Smooth muscle cell (in vitro differentiated cells): ENCODE measurements around the gene PLAC1. TPM values are rescaled to one million over a fixed set of nuclear protein-coding genes. Genes with fewer than 3 reads are reported as not detected.

Experiments used
- DNase-seq: peaks from one replicate; lab custom pipeline; 2025; ENCODE audit not compliant: unreplicated experiment; lab: John Stamatoyannopoulos, UW
- H2AFZ ChIP-seq: fragments of 200-600 bp; sonication (generic); 2 replicates; pipeline ENCODE4 v1.6.0; 2016; ENCODE audit warnings: antibody characterized with exemption, low read depth, mild to moderate bottlenecking
- H3F3A ChIP-seq: fragments of 200-600 bp; sonication (generic); 2 replicates; pipeline ENCODE4 v1.6.0; 2017; ENCODE audit warnings: antibody characterized with exemption, low read depth
- H3K27ac ChIP-seq: fragments of 200-600 bp; sonication (generic); 2 replicates; pipeline ENCODE4 v1.5.1; 2016; ENCODE audit warnings: low read depth, mild to moderate bottlenecking
- H3K27me3 ChIP-seq: fragments of 200-600 bp; sonication (generic); 2 replicates; pipeline ENCODE4 v1.6.1; 2016; ENCODE audit warnings: low read depth, mild to moderate bottlenecking
- H3K36me3 ChIP-seq: fragments of 200-600 bp; sonication (generic); 2 replicates; pipeline ENCODE4 v1.5.1; 2016; ENCODE audit warnings: low read depth
- H3K4me1 ChIP-seq: fragments of 200-600 bp; sonication (generic); 2 replicates; pipeline ENCODE4 v1.5.1; 2016; ENCODE audit warnings: low read depth
- H3K4me2 ChIP-seq: fragments of 200-600 bp; sonication (generic); 2 replicates; pipeline ENCODE4 v1.6.0; 2016; ENCODE audit warnings: mild to moderate bottlenecking
- H3K4me3 ChIP-seq: fragments of 200-600 bp; sonication (generic); 2 replicates; pipeline ENCODE4 v1.5.1; 2016; ENCODE audit warnings: mild to moderate bottlenecking
- H3K79me2 ChIP-seq: fragments of 200-600 bp; sonication (generic); 2 replicates; pipeline ENCODE4 v1.6.0; 2016; ENCODE audit warnings: low read depth, mild to moderate bottlenecking
- H3K9ac ChIP-seq: fragments of 200-600 bp; sonication (generic); 2 replicates; pipeline ENCODE4 v1.6.0; 2016; ENCODE audit warnings: low read depth
- H3K9me3 ChIP-seq: fragments of 200-600 bp; sonication (generic); replicated peaks from 2 replicates; pipeline ENCODE4 v1.5.1; 2016; ENCODE audit warnings: low read depth
- H4K20me1 ChIP-seq: fragments of 200-600 bp; sonication (generic); 2 replicates; pipeline ENCODE4 v1.6.0; 2016; ENCODE audit warnings: low read depth
- WGBS: methylation state at CpG from one replicate; pipeline ENCODE4 v1.1.7; 2016; ENCODE audit warnings: low lambda C conversion rate; 5-methylcytosine and 5-hydroxymethylcytosine counted together
- polyA plus RNA-seq: library from polyadenylated mRNA; unstranded; fragments of >200 nt; fragmentation: Nextera tagmentation; extraction: Ambion mirVana; gene quantifications from 2 replicates; pipeline ENCODE4 v1.2.1, GENCODE V29; 2016
- total RNA-seq: library from RNA; depleted of rRNA; stranded (reverse); fragments of >200 nt; gene quantifications from 2 replicates; pipeline ENCODE4 v1.2.3, GENCODE V29; 2014
- TF ChIP-seq, protein P1 (sequence below): fragments of 200-600 bp; sonication (generic); IDR thresholded peaks from 2 replicates; pipeline ENCODE4 v1.5.1; 2017; ENCODE audit warnings: borderline replicate concordance, mild to moderate bottlenecking, antibody characterized with exemption; ENCODE audit not compliant: insufficient read depth, poor library complexity, severe bottlenecking

The PLAC1 gene
- total and polyA plus RNA-seq, 2 experiments from 2014 or later: 0.31 to 1.1 TPM

DNA sequence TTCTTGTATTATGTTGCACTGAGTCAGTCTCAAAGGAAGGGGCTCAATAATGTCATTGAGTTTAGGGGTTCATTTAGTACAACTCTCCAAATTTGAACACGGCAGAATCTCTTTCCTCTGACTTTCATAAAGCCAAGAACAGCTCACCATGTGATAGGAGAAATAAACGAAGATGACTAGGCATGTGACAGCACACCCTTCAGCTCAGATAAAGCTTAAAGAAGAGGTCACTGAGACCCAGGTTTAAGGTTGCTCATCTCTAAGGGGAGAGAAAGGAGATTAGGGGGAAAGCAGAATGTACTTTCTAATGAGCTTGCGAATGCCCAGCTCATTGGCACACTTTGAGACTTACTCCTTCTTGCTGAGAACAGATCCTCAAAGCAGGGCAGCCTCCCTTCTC, 89.0 kb downstream of the PLAC1 start:
- Histone ChIP-seq H3K79me2 (no peaks in the 10 kb centered on the region), H3K4me2 (no peak overlapping the region), H3K9me3 (no peaks in the 10 kb centered on the region), H3K36me3 (no peaks in the 10 kb centered on the region), H4K20me1 (no peaks in the 10 kb centered on the region), H3F3A (no peaks in the 10 kb centered on the region), H3K4me3 (no peak overlapping the region), H3K27me3 (no peaks in the 10 kb centered on the region), H3K9ac (no peak overlapping the region), H3K27ac (no peak overlapping the region), H2AFZ (no peak overlapping the region), H3K4me1 (peaks cover 7% of the 10 kb centered on the region)
- TF ChIP-seq, protein P1, sequence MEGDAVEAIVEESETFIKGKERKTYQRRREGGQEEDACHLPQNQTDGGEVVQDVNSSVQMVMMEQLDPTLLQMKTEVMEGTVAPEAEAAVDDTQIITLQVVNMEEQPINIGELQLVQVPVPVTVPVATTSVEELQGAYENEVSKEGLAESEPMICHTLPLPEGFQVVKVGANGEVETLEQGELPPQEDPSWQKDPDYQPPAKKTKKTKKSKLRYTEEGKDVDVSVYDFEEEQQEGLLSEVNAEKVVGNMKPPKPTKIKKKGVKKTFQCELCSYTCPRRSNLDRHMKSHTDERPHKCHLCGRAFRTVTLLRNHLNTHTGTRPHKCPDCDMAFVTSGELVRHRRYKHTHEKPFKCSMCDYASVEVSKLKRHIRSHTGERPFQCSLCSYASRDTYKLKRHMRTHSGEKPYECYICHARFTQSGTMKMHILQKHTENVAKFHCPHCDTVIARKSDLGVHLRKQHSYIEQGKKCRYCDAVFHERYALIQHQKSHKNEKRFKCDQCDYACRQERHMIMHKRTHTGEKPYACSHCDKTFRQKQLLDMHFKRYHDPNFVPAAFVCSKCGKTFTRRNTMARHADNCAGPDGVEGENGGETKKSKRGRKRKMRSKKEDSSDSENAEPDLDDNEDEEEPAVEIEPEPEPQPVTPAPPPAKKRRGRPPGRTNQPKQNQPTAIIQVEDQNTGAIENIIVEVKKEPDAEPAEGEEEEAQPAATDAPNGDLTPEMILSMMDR: no peak
- DNase-seq: no peak
- 64% methylated on average over 3 of the region's 3 CpGs for WGBS

DNA sequence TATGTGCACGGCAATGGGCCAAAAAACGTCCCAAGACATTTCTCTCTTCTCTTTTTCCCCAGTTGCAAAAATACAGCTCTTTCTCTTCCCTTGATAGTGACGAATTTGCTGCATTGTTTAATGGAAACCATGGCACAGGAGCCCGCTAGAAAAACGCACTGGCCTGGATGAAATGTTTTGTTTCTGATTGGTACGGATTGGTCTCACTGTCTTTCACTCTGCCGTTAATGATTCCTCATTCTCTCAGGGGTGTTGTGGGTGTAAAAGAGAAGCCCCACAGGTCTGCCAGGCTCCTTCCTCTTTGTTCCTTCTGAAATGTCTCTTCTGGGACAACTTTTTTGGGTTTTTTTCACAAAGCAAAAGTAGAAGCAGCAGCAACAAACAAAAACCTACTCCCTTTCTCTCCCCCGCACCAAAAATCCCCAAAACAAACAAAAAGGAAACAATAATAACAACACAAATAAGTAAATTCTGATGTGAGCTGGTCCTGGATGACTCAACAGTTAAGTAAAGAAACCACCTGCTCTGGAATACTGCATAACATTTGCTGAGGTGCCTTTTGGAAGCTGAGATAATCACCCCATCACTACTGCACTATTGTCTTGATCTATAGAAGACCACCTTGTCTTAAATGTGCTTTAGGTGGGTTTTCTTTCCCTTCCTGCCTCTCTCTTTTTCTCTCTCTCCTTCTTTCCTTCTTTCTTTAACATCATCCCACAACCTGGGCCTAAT, 89.8 kb downstream of the PLAC1 start:
- TF ChIP-seq, protein P1: no peak
- Histone ChIP-seq H2AFZ (no peak overlapping the region), H3K36me3 (no peaks in the 10 kb centered on the region), H3K4me1 (peaks cover 7% of the 10 kb centered on the region), H4K20me1 (no peaks in the 10 kb centered on the region), H3K79me2 (no peaks in the 10 kb centered on the region), H3K9me3 (no peaks in the 10 kb centered on the region), H3K27ac (no peak overlapping the region), H3F3A (no peaks in the 10 kb centered on the region), H3K27me3 (no peaks in the 10 kb centered on the region), H3K9ac (no peak overlapping the region), H3K4me3 (no peak overlapping the region), H3K4me2 (no peak overlapping the region)
- DNase-seq: no peak
- WGBS: 69% methylated on average over 8 of the region's 8 CpGs

DNA sequence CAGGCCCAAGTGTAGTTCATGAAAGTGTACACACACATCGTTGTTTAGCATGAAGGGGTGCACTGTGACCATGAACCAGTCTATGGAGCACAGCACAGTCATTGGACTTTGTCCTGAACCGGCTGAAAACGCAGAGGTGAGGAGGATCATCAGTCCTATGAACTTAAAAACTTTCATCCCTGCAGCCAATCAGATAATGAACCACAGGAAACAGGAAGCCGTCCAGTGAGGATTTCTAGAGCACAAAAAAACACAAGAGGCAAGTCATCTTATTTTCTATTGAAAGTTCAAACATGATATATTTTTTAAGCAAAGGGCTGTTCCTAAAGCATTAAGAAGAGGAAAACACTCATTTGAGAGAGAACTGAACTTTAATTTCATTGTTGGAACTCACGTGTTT, 91.8 kb downstream of the PLAC1 start:
- Histone ChIP-seq H2AFZ (no peak overlapping the region), H4K20me1 (no peaks in the 10 kb centered on the region), H3K4me1 (no peaks in the 10 kb centered on the region), H3K9me3 (no peaks in the 10 kb centered on the region), H3K4me3 (no peak overlapping the region), H3K4me2 (no peak overlapping the region), H3K9ac (no peak overlapping the region), H3K36me3 (no peaks in the 10 kb centered on the region), H3K27me3 (no peaks in the 10 kb centered on the region), H3K79me2 (no peaks in the 10 kb centered on the region), H3K27ac (no peak overlapping the region), H3F3A (no peaks in the 10 kb centered on the region)
- TF ChIP-seq, protein P1: no peak
- 75% methylated on average over 5 of the region's 5 CpGs for WGBS
- DNase-seq: no peak

DNA sequence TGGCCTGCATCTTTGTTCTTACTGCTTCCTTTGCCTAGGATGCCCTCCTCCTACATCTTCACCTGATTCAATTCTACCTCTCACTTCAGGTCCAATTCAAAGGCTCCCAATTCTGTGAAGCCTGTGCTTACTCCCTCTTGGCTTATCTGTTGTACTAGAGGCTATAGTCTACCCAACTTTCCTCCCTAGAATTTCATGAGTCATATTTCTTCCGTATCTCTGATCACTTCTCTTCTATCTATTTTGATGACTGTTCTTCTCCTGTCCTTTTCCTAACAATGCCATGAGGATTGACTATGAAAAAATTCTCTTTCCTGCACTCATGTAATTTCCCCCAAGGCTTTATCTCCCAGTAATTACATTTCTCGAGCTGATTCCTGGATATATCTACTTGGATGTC, 96.3 kb downstream of the PLAC1 start:
- Histone ChIP-seq H3F3A (no peaks in the 10 kb centered on the region), H3K4me2 (no peak overlapping the region), H3K27me3 (no peaks in the 10 kb centered on the region), H3K27ac (no peak overlapping the region), H3K9ac (no peak overlapping the region), H2AFZ (no peak overlapping the region), H3K4me3 (no peak overlapping the region), H4K20me1 (no peaks in the 10 kb centered on the region), H3K79me2 (no peaks in the 10 kb centered on the region), H3K36me3 (no peaks in the 10 kb centered on the region), H3K9me3 (no peaks in the 10 kb centered on the region), H3K4me1 (no peaks in the 10 kb centered on the region)
- TF ChIP-seq, protein P1: no peak
- 70% methylated on average over 2 of the region's 2 CpGs for WGBS
- DNase-seq: no peak
